ENCODE data around the gene DNAJC30. TPM values are rescaled to one million over a fixed set of nuclear protein-coding genes. Genes with fewer than 3 reads are reported as not detected.
"Not testable (repeated sequence)": the region's sequence is repeated elsewhere in the genome, so short reads cannot be mapped to it uniquely, and the experiment has no call there.

Gene DNAJC30
- total and polyA plus RNA-seq, 8 donors, result 7.2 to 10.4 (median 9.9) TPM

DNA sequence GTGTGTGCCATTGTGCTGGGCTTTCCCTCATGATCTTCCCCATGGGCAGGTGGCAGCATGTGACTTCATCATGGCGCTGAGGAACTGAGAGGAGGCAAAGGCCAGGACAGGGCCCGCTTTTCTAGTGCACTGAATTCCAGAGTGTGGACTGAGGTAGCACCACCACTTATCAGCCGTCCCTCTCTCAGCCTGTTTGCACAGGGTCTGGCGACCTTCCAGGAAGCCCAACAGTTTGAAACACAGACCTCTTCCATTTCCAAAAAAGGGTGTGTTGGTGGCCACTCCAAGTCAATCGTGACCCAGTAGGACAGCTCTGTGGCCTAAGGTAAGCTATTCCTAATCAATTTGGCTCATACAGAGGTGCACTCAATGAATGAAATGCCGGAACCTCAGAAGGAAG, 4.4 kb downstream of the DNAJC30 start:
- no peak overlapping the region for H3K27ac ChIP-seq
- no peak for DNase-seq
- ATAC-seq, result peak; percentile 6

DNA sequence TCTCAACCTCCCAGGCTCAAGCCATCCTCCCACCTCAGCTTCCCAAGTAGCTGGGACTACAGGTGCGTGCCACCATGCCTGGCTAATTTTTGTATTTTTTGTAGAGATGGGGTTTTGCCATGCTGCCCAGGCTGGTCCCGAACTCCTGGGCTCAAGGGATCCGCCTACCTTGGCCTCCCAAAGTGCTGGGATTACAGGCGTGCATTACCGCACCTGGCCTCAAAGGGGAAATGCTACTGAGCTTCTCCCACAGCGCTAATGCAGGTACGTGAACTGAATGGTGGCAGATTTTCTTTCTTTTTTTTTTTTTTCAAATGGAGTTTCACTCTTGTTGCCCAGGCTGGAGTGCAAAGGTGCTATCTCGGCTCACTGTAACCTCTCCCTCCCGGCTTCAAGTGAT, 7.2 kb downstream of the DNAJC30 start:
- ATAC-seq; intact Hi-C loops (cut with DNase I); H3K27ac ChIP-seq; H3K4me3 ChIP-seq; H3K9me3 ChIP-seq; DNase-seq; H3K4me1 ChIP-seq; H3K27me3 ChIP-seq: not testable (repeated sequence)
- peaks cover 0 to 12% of the 10 kb centered on the region in 2 donors for H3K36me3 ChIP-seq

More for the DNA sequence above, 4.4 kb downstream of the DNAJC30 start:
- Histone ChIP-seq H3K4me3 (no peak overlapping the region), H3K4me1 (peaks cover 17 to 24% of the 10 kb centered on the region in 2 donors), H3K27me3 (no peaks in the 10 kb centered on the region), H3K36me3 (peaks cover 0 to 12% of the 10 kb centered on the region in 2 donors), H3K9me3 (no peaks in the 10 kb centered on the region)
- TF ChIP-seq, protein P1, sequence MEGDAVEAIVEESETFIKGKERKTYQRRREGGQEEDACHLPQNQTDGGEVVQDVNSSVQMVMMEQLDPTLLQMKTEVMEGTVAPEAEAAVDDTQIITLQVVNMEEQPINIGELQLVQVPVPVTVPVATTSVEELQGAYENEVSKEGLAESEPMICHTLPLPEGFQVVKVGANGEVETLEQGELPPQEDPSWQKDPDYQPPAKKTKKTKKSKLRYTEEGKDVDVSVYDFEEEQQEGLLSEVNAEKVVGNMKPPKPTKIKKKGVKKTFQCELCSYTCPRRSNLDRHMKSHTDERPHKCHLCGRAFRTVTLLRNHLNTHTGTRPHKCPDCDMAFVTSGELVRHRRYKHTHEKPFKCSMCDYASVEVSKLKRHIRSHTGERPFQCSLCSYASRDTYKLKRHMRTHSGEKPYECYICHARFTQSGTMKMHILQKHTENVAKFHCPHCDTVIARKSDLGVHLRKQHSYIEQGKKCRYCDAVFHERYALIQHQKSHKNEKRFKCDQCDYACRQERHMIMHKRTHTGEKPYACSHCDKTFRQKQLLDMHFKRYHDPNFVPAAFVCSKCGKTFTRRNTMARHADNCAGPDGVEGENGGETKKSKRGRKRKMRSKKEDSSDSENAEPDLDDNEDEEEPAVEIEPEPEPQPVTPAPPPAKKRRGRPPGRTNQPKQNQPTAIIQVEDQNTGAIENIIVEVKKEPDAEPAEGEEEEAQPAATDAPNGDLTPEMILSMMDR (IDR thresholded peaks at IDR 0.05), result no peak
- intact Hi-C loops (cut with DNase I), result no loop called here

DNA sequence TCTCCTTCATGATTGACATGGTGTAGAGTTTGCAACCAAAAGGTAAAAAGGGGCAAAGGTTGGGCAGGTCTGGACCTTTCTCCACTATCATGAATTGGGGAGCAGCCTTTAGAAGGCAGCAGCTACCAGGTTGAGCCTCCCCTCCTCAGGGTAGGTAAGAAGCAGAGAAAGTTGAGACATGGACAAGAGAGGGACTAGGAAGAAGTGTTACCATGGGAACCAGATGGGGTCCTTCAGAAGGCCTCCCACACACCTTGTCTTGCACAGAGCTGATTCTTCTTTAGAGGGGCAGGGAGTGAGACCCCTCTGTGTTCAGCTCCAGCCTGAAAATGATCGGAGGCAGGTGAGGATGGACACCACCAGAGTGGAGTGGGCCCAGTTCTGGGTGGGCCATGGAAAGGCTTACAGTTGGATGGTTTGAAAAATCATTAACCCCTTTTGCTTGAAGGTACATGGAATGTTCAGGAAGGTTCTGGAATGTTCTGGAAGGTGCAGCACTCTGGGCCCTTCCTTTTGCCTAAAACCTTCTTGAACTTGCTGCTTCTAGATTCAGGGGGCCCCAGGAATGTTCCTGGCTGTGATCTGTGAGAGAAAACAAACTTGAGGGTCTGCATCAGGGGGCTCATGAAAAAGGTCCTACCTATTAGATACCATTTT, 8.7 kb downstream of the DNAJC30 start:
- DNase-seq, result no peak
- no peak for ATAC-seq
- no peak overlapping the region for H3K4me3 ChIP-seq
- intact Hi-C loops (cut with DNase I), result no loop called here
- H3K27me3 ChIP-seq, result peaks cover 0 to 21% of the 10 kb centered on the region in 2 donors
- TF ChIP-seq, protein P1 (IDR thresholded peaks at IDR 0.05), result no peak
- H3K4me1 ChIP-seq, result no peaks in the 10 kb centered on the region
- H3K9me3 ChIP-seq, result no peaks in the 10 kb centered on the region
- H3K36me3 ChIP-seq, result peaks cover 0 to 12% of the 10 kb centered on the region in 2 donors
- no peak overlapping the region for H3K27ac ChIP-seq

DNA sequence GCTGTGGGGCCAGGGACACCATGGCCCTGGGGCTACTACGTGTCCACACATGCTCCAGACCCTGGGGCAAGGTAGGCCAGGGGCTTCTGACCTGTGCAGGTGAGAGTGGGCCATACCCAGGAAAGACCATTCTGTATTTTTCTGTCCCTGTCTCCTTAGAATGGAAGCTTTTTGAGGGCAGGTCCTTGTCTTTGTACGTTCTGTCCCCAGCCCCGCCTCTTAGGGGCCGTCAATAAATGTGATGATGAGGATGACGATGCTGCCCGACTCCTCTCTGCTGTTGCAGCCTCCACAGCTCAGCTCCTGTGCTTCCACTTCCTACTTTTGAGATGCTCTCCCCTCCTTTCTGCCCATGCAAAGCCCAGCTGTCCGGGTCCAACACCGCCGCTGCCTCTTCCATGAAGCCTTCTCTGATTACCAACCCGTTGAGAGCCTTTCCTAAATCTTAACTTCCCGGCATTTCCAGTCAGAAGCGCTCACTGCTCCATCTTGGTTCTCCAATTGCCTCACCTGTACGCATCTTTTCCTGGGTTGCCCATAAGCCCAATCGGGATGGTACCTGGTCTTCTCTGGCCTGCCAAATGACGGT, 11.3 kb downstream of the DNAJC30 start:
- no peak overlapping the region for H3K27ac ChIP-seq
- intact Hi-C loops (cut with DNase I), result no loop called here
- no peak overlapping the region for H3K4me3 ChIP-seq
- H3K4me1 ChIP-seq, result peaks cover 0 to 19% of the 10 kb centered on the region in 2 donors
- H3K27me3 ChIP-seq, result peaks cover 0 to 42% of the 10 kb centered on the region in 2 donors
- no peaks in the 10 kb centered on the region for H3K9me3 ChIP-seq
- no peaks in the 10 kb centered on the region for H3K36me3 ChIP-seq
- no peak for ATAC-seq
- TF ChIP-seq, protein P1 (IDR thresholded peaks at IDR 0.05), result no peak
- no peak for DNase-seq

DNA sequence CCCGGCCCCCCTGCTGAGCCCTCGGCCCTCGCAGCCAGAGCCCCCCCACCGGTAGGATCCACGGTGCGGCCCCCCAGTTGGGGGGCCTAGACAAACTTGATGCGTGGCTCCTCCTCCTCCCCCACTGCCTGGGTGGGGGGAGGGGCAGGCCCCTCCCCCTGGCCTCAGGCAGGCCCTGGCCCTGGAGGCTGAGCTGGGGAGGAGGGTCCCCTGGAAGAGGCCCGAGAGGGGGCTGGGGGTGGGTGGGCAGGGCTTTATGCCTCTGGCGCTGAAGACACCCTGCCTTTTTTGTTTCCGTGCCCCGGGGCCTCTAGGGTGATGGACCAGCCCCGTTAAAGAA, 12.0 kb downstream of the DNAJC30 start:
- H3K4me3 ChIP-seq, result no peak overlapping the region
- TF ChIP-seq, protein P1 (IDR thresholded peaks at IDR 0.05), result no peak
- H3K4me1 ChIP-seq, result peaks cover 0 to 19% of the 10 kb centered on the region in 2 donors
- intact Hi-C loops (cut with DNase I), result no loop called here
- peaks cover 0 to 49% of the 10 kb centered on the region in 2 donors for H3K27me3 ChIP-seq
- no peak for DNase-seq
- H3K9me3 ChIP-seq, result no peaks in the 10 kb centered on the region
- no peaks in the 10 kb centered on the region for H3K36me3 ChIP-seq
- ATAC-seq, result no peak
- H3K27ac ChIP-seq, result no peak overlapping the region
